GM12892 (cell line): ENCODE data around the gene SPON1.

Experiments
- POLR2A ChIP-seq: IDR thresholded peaks from 2 replicates; pipeline ENCODE4 v1.6.1; 2011; ENCODE audit warnings: low read depth, low read length, control low read depth
- TAF1 ChIP-seq: IDR thresholded peaks from 2 replicates; pipeline ENCODE4 v1.6.1; 2011; ENCODE audit warnings: low read depth, mild to moderate bottlenecking, control low read depth, low read length, borderline replicate concordance

DNA sequence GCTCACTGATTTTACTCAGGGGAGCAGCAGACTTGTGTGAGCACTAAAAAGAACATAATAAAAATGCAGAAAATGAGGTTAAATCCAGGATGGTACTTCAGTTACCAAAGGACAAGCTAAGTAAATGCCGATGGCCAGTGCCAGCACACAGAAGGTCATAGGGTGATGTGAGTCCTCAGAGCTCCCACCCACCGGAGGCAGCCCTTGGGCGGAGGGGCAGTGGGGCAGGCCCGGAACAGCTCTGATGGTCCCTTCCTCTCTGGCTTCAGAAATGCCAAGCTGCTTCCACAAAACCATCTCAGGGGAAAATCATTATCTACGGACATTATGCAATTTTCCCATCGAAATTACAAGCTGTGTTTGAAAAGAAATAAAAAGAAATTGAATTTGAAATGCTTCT, 271.9 kb downstream of the SPON1 start:
- TF ChIP-seq POLR2A (no peak), TAF1 (no peak)
